GM18498 (cell line): ENCODE results near the gene PSAT1.
"Not testable (repeated sequence)": the region's sequence is repeated elsewhere in the genome, so short reads cannot be mapped to it uniquely, and the experiment has no call there.

Source experiments
- ATAC-seq: cut with Tn5 transposase; IDR thresholded peaks from one replicate; pipeline ENCODE4 v1.9.1; 2021; ENCODE audit warnings: mild to moderate bottlenecking, moderate library complexity; ENCODE audit not compliant: unreplicated experiment

Gene PSAT1

GRCh38 chr9:78296893-78297671 lies at the start of gene PSAT1:
Gene PSAT1 (plus strand): TSS chr9:78297125. CDS start chr9:78297211, 86 bp downstream.
- peak; percentile 99 for ATAC-seq

GRCh38 chr9:78248635-78249034 lies 48.3 kb upstream of the PSAT1 start:
- ATAC-seq = no peak

GRCh38 chr9:78249542-78249941 lies 47.4 kb upstream of the PSAT1 start:
- ATAC-seq = no peak

DNA sequence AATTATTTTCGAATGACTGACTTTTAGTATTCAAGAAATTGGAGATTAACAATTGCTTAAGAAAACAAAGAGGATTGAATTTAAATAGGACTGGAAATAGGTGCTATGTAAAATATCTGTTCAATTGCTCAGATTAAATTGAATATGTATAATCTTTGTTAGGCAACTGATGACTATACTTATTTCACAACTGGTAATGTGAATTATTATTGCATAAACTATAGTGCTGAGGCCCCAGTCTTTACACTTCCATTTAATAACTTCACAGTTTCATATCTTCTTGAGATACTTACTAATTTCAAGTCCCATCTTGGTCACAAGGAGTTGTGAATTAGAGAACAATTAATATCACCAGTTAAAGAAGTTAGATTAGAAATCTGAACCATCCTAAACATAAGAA lies 44.3 kb upstream of the PSAT1 start:
- ATAC-seq = no peak

GRCh38 chr9:78253285-78253684 lies 43.6 kb upstream of the PSAT1 start:
- no peak for ATAC-seq

- peak; percentile 56 for ATAC-seq
These were observed 35.4 kb upstream of the PSAT1 start for GRCh38 chr9:78261403-78262001.

DNA sequence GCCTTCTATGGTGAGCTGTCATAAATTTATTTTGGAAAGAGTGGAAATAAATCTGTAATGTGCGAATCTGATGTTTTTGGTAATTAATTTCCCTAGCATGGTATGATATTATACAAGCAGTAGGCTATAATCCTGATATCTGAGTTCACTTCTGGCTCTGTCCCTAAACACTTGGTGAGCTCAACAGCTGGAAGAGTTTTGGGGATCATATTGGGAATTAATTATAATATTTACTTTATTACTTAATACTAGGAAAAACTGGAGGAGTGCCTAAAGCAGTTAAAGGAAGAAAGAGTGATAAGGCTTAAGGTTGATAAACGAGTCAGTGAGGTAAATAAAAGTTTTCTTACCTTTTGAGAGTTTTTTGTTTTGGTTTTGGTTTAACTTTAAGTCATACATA lies 34.3 kb upstream of the PSAT1 start:
- ATAC-seq = no peak

DNA sequence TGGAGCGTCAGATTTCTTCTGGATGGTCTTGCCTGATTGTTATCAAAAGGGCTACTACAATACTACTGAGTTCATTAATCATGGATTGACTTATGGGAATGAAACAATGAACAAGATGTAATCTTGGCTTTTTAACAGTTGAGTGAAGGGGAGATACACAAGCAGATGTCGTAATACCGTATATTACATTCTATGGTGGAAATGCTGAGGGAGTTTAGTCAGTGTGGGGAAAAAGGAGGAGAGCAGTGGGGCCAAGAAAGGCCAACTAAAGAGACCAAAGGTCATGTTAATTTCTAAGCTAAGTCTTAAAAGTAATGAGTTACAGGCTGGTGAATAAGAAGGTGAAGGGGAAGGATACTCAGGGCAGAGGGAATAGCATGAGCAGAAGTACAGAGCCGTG lies 29.0 kb upstream of the PSAT1 start:
- no peak for ATAC-seq

DNA sequence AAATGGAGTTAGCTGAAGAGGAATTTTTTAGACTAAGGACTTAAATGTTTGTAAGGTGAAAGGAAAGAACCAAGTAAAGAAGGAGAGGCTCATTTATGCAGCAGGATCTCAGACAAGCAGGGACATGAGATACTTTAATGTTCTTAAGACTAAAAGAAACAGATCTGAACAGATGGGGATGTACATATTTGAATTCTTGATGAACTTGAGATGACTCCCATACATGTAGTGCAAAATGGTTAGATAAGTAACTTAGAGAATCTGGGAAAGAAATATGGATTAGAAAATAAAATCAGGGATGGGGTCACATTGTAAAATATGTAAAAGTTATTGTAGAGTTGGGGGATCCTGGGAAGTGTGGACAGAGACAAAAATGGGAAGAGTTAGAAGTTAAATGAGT lies 27.1 kb upstream of the PSAT1 start:
- ATAC-seq = no peak

GRCh38 chr9:78272307-78272706 lies 24.6 kb upstream of the PSAT1 start:
- ATAC-seq = no peak

GRCh38 chr9:78273761-78274160 lies 23.2 kb upstream of the PSAT1 start:
- no peak for ATAC-seq

DNA sequence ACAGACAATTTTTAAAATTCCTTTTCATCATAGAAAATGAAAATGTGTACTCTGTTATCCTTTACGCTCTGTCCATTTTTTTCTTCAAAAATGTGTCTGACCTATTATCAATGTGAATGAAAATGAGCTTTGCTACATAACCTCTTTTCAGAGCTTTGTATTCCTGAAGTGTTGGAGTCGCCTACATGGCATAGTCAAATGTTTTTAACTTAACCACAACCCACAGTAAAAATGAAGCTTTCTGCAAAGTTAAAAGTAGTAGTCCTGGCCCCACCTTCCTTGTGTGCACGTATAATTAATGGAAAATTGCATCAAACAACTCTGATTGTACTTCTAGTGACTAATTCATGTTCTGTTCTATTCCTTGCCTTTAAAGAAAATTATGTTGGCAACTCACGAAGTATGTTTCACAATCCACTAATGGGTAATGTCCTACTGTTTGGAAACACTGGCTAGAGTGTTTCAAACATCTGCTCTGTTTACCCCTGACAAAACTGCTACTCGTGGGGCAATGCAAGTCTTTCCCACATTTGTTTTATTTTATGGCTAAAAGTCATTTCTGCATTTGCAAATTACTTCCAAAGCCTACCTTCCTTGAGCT lies 18.6 kb upstream of the PSAT1 start:
- no peak for ATAC-seq

GRCh38 chr9:78278801-78279200 lies 18.1 kb upstream of the PSAT1 start:
- no peak for ATAC-seq

- no peak for ATAC-seq
These were observed 15.8 kb upstream of the PSAT1 start for GRCh38 chr9:78280982-78281668.

- ATAC-seq = not testable (repeated sequence)
These were observed 12.7 kb upstream of the PSAT1 start for GRCh38 chr9:78284181-78284580.

- ATAC-seq = no peak
These were observed 10.8 kb upstream of the PSAT1 start for GRCh38 chr9:78286125-78286524.

GRCh38 chr9:78286946-78287388 lies 10.0 kb upstream of the PSAT1 start:
- ATAC-seq = no peak

GRCh38 chr9:78288214-78288892 lies 8.6 kb upstream of the PSAT1 start:
- no peak for ATAC-seq

- no peak for ATAC-seq
These were observed 7.5 kb upstream of the PSAT1 start for GRCh38 chr9:78289474-78289873.

DNA sequence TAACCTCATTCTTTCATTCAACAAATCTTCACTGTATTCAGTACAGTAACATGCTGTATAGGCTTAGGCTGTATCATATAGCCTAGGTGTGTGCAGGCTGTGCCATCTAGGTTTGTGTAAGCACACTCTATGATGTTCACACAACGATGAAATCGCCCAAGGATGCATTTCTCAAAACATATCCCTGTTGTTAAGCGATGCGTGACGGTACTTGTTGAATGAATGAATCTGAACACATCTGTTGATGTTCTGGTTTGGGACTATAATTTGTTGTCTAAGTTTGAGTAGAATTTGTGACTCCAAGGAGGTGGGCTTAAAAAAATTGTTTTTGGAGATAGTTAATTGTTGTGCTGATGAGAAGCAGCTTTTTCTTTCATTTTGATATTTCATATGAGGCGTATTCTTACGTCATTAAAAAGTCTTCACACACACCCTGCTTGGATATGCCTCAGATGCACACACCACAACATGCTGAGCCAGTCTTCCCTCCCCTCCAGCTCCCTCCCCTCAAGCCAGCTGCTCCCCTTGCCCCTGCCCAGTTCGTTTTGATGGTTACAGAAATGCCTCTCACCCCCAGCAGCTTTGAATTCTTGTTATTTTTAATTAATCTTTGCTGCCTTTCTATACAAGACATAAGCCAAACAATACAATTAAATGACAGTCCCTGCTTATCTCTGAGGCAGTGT lies 5.5 kb upstream of the PSAT1 start:
- ATAC-seq = no peak
